Spleen (tissue), 11 donors: Measurements from ENCODE around the gene ZFAND4. TPM values are rescaled to one million over a fixed set of nuclear protein-coding genes. Genes with fewer than 3 reads are reported as not detected.
"Not testable (repeated sequence)": the region's sequence is repeated elsewhere in the genome, so short reads cannot be mapped to it uniquely, and the experiment has no call there.

Experiments used
- DNase-seq: peaks from one replicate; pipeline ENCODE4 v3.0.0-alpha.2; 2020
- H3K27ac ChIP-seq, 8 donors: fragments of 200-600 bp; sonication (generic) in 7 of 8; 1 replicate in 4 of 8; 2 replicates in 4 of 8; pipeline versions ENCODE4 v1.5.0 to v1.8.0; 2016 to 2021; ENCODE audit warnings: inconsistent platforms in 4 of 8, mild to moderate bottlenecking in 4 of 8, moderate library complexity in 1 of 8
- H3K27me3 ChIP-seq, 7 donors: fragments of 200-600 bp; sonication (generic) in 6 of 7; replicated peaks in 1 of 7; 1 replicate in 4 of 7; 2 replicates in 3 of 7; pipeline versions ENCODE4 v1.5.0 to v1.8.0; 2016 to 2021; ENCODE audit warnings: inconsistent platforms in 3 of 7, mild to moderate bottlenecking in 1 of 7
- H3K36me3 ChIP-seq, 6 donors: fragments of 200-600 bp; sonication (generic) in 5 of 6; 1 replicate in 4 of 6; 2 replicates in 2 of 6; pipeline versions ENCODE4 v1.5.0 to v1.8.0; 2016 to 2021; ENCODE audit warnings: inconsistent platforms in 2 of 6
- H3K4me1 ChIP-seq, 6 donors: fragments of 200-600 bp; sonication (generic) in 5 of 6; 1 replicate in 3 of 6; 2 replicates in 3 of 6; pipeline versions ENCODE4 v1.5.0 to v1.8.0; 2016 to 2021; ENCODE audit warnings: inconsistent platforms in 3 of 6
- H3K4me3 ChIP-seq, 8 donors: fragments of 200-600 bp; sonication (generic) in 7 of 8; 1 replicate in 4 of 8; 2 replicates in 4 of 8; pipeline versions ENCODE4 v1.5.0 to v1.8.0; 2016 to 2021; ENCODE audit warnings: inconsistent platforms in 4 of 8, mild to moderate bottlenecking in 4 of 8, moderate library complexity in 2 of 8
- H3K9me3 ChIP-seq, 8 donors: fragments of 200-600 bp; sonication (generic) in 7 of 8; 1 replicate in 4 of 8; 2 replicates in 4 of 8; pipeline versions ENCODE4 v1.5.0 to v1.8.0; 2016 to 2021; ENCODE audit warnings: inconsistent platforms in 4 of 8
- CTCF ChIP-seq, 11 experiments: fragments of 200-600 bp in 7 of 11; fragments of 450-650 bp in 4 of 11; sonication (generic) in 4 of 11; IDR thresholded peaks in 8 of 11; conservative IDR thresholded peaks in 3 of 11; 1 replicate in 7 of 11; 2 replicates in 4 of 11; pipeline versions ENCODE4 v1.4.0 to v1.8.0; 2016 to 2021; ENCODE audit warnings: antibody characterized with exemption in 11 of 11, inconsistent platforms in 4 of 11, mild to moderate bottlenecking in 1 of 11
- POLR2A ChIP-seq, 3 donors: fragments of 450-650 bp; IDR thresholded peaks; one replicate each; pipeline ENCODE4 v1.5.1; 2017; ENCODE audit warnings: antibody characterized with exemption in 3 of 3, mild to moderate bottlenecking in 1 of 3
- POLR2AphosphoS5 ChIP-seq, 3 donors: sonication (generic); formaldehyde crosslinking; IDR thresholded peaks; one replicate each; pipeline ENCODE4 v1.5.1; 2017; ENCODE audit warnings: antibody characterized with exemption in 3 of 3
- WGBS, 5 donors: extraction: QIAGEN DNeasy Blood & Tissue Kit in 3 of 5; methylation state at CpG; one replicate each; pipeline versions ENCODE4 v1.1.5 to v1.1.7; 2013 to 2018; 5-methylcytosine and 5-hydroxymethylcytosine counted together
- intact Hi-C: fragments of 100-400 bp; cut with DNase I; formaldehyde crosslinking; loops from one replicate; pipeline ENCODE4 v1.15.0; 2023; ENCODE audit warnings: low total_unique reads
- polyA plus RNA-seq, 3 donors: library from polyadenylated mRNA; stranded (reverse); fragments of 200-250 nt; gene quantifications; one replicate each; pipeline ENCODE4 v1.2.1, GENCODE V29; 2013
- total RNA-seq, 7 donors: library from RNA; depleted of rRNA in 3 of 7; stranded (reverse); fragments of >200 nt in 3 of 7; fragmentation: NEBNext Ultra II Directional in 4 of 7; extraction: Animal tissue kit (Norgen Biotek cat#: 25700) in 4 of 7; gene quantifications; one replicate each; pipeline versions ENCODE4 v1.1.0 to v1.2.1, GENCODE V29; 2016 to 2021
- donor health status: healthy with polysubstance abuse.
- donor health status: DM: no; HTN: no; CAD: no; lungs with moderate emphysema.
- donor health status: DM: no; HTN: no; CAD: no.
- donor health status: Bipolar disorder and iron deficiency.
- donor health status: healthy.
- donor health status: DM: no; HTN: no; CAD: no.
- donor health status: DM: yes; HTN: yes; CAD: no.

The ZFAND4 gene
- total and polyA plus RNA-seq, 10 donors: 3.6 to 27.7 (median 18.4) TPM

- intact Hi-C loops: loop anchor here (10.0 kb wide), 1 partner anchor 211 kb away; no protein-coding TSS in a partner anchor
- Histone ChIP-seq H3K4me1 (peaks cover 0 to 23% (median 17%) of the 10 kb centered on the region in 6 donors), H3K27ac (no peak overlapping the region), H3K4me3 (no peak overlapping the region), H3K36me3 (no peaks in the 10 kb centered on the region), H3K9me3 (no peaks in the 10 kb centered on the region), H3K27me3 (no peaks in the 10 kb centered on the region)
- DNase-seq: no peak
- TF ChIP-seq CTCF (IDR thresholded peaks at IDR 0.05 in 8 of 11, conservative IDR thresholded peaks at IDR 0.05 in 3 of 11) (no peak), POLR2AphosphoS5 (IDR thresholded peaks at IDR 0.05) (no peak), POLR2A (IDR thresholded peaks at IDR 0.05) (no peak)
- 88 to 93% (median 90%) methylated on average over 8 of the region's 8 CpGs for WGBS, 5 donors
These were observed 2.8 kb upstream of the ZFAND4 start for GRCh38 chr10:45675388-45675787.

GRCh38 chr10:45673074-45673648, 589 bp upstream of the ZFAND4 start:
- TF ChIP-seq CTCF (IDR thresholded peaks at IDR 0.05 in 8 of 11, conservative IDR thresholded peaks at IDR 0.05 in 3 of 11) (no peak), POLR2AphosphoS5 (IDR thresholded peaks at IDR 0.05) (no peak), POLR2A (IDR thresholded peaks at IDR 0.05) (no peak)
- Histone ChIP-seq H3K27me3 (no peaks in the 10 kb centered on the region), H3K27ac (peak overlapping the region; percentile 87 to 96 (median 94)), H3K4me1 (peaks cover 0 to 32% (median 21%) of the 10 kb centered on the region in 6 donors), H3K4me3 (peak overlapping the region; percentile 55 to 81 (median 68)), H3K36me3 (no peaks in the 10 kb centered on the region), H3K9me3 (no peaks in the 10 kb centered on the region)
- intact Hi-C loops: loop anchor here (5.0 to 10.0 kb wide), 2 partner anchors 76 to 208 kb away; no protein-coding TSS in a partner anchor
- WGBS, 5 donors: 60 to 71% (median 65%) methylated on average over 17 to 19 of the region's 19 CpGs
- DNase-seq: peak; percentile 75

- peaks cover 0 to 32% (median 21%) of the 10 kb centered on the region in 6 donors for H3K4me1 ChIP-seq
- not testable (repeated sequence) for H3K27ac ChIP-seq, H3K9me3 ChIP-seq, DNase-seq, H3K27me3 ChIP-seq, H3K36me3 ChIP-seq
- intact Hi-C loops: loop anchor here (5.0 to 10.0 kb wide), 2 partner anchors 74 to 206 kb away; no protein-coding TSS in a partner anchor
- 86 to 91% (median 90%) methylated on average over 4 of the region's 4 CpGs for WGBS, 5 donors
- peak overlapping the region in 4 of 8 donors; percentile 55 to 81 (median 69) for H3K4me3 ChIP-seq
These were observed 1.3 kb downstream of the ZFAND4 start for GRCh38 chr10:45671300-45671699.

GRCh38 chr10:45669897-45670296, 2.7 kb downstream of the ZFAND4 start:
- H3K9me3 ChIP-seq, H3K36me3 ChIP-seq, H3K27ac ChIP-seq, H3K27me3 ChIP-seq, DNase-seq, H3K4me3 ChIP-seq: not testable (repeated sequence)
- WGBS, 5 donors: 66 to 93% (median 82%) methylated on average over 3 of the region's 3 CpGs
- intact Hi-C loops: loop anchor here (5.0 to 10.0 kb wide), 2 partner anchors 73 to 205 kb away; no protein-coding TSS in a partner anchor
- peaks cover 0 to 32% (median 21%) of the 10 kb centered on the region in 6 donors for H3K4me1 ChIP-seq

GRCh38 chr10:45660876-45661411, 11.6 kb downstream of the ZFAND4 start:
- no peak for DNase-seq
- no peaks in the 10 kb centered on the region for H3K4me1 ChIP-seq
- intact Hi-C loops: no loop called here
- peaks cover 0 to 39% (median 21%) of the 10 kb centered on the region in 8 donors for H3K9me3 ChIP-seq
- WGBS, 5 donors: 87 to 92% (median 91%) methylated on average over 2 of the region's 2 CpGs
- no peak overlapping the region for H3K4me3 ChIP-seq
- H3K36me3 ChIP-seq: peaks cover 0 to 58% (median 7%) of the 10 kb centered on the region in 6 donors
- no peak for TF ChIP-seq POLR2A (IDR thresholded peaks at IDR 0.05)
- TF ChIP-seq POLR2AphosphoS5 (IDR thresholded peaks at IDR 0.05): no peak
- TF ChIP-seq CTCF (IDR thresholded peaks at IDR 0.05 in 8 of 11, conservative IDR thresholded peaks at IDR 0.05 in 3 of 11): no peak
- no peaks in the 10 kb centered on the region for H3K27me3 ChIP-seq
- H3K27ac ChIP-seq: no peak overlapping the region
